ENCODE results near the gene RBBP8.

RBBP8 gene

GRCh38 chr18:23003289-23003688 lies 70.2 kb downstream of the RBBP8 start:
- DNase-seq, result no peak

- no peak for DNase-seq
Observed at GRCh38 chr18:23012249-23012648, 79.1 kb downstream of the RBBP8 start.

GRCh38 chr18:23020555-23021294 lies 87.6 kb downstream of the RBBP8 start:
- DNase-seq, result no peak

- no peak for DNase-seq
Observed at GRCh38 chr18:23021623-23022022, 88.5 kb downstream of the RBBP8 start.

- no peak for DNase-seq
Observed at GRCh38 chr18:23032030-23032582, 99.0 kb downstream of the RBBP8 start.

GRCh38 chr18:23033056-23033455 lies 99.9 kb downstream of the RBBP8 start:
- DNase-seq, result no peak

GRCh38 chr18:23036660-23037201 lies 103.6 kb downstream of the RBBP8 start:
- DNase-seq, result peak; percentile 65

- DNase-seq, result no peak
Observed at GRCh38 chr18:23037646-23038045, 104.5 kb downstream of the RBBP8 start.

GRCh38 chr18:23038712-23039111 lies 105.6 kb downstream of the RBBP8 start:
- DNase-seq, result no peak

GRCh38 chr18:23042133-23042532 lies 109.0 kb downstream of the RBBP8 start:
- DNase-seq, result no peak

- DNase-seq, result no peak
Observed at GRCh38 chr18:23043803-23044376, 110.8 kb downstream of the RBBP8 start.

GRCh38 chr18:23049698-23050373 lies 116.7 kb downstream of the RBBP8 start:
- no peak for DNase-seq

GRCh38 chr18:23053776-23054457 lies 120.8 kb downstream of the RBBP8 start:
- DNase-seq, result peak; percentile 92

GRCh38 chr18:23054553-23054952 lies 121.4 kb downstream of the RBBP8 start:
- no peak for DNase-seq

GRCh38 chr18:23056315-23056714 lies 123.2 kb downstream of the RBBP8 start:
- DNase-seq, result no peak

GRCh38 chr18:23057096-23057495 lies 124.0 kb downstream of the RBBP8 start:
- no peak for DNase-seq

- no peak for DNase-seq
Observed at GRCh38 chr18:23058746-23059415, 125.8 kb downstream of the RBBP8 start.

GRCh38 chr18:23059541-23060465 lies 126.7 kb downstream of the RBBP8 start:
- no peak for DNase-seq

GRCh38 chr18:23062011-23062410 lies 128.9 kb downstream of the RBBP8 start:
- DNase-seq, result no peak

- no peak for DNase-seq
Observed at GRCh38 chr18:23063502-23063901, 130.4 kb downstream of the RBBP8 start.

GRCh38 chr18:23065234-23065806 lies 132.2 kb downstream of the RBBP8 start:
- no peak for DNase-seq

Measured in islet precursor cell (in vitro differentiated cells).